HTERT RPE-1 (cell line): ENCODE results near the gene IRF2BP1.

Experiments
- in situ Hi-C: fragments of 300-500 bp; cut with MboI; formaldehyde crosslinking; loops from 4 replicates; pipeline ENCODE4 v1.14.3; 2020; ENCODE audit warnings: low sequenced_read_pairs

Gene IRF2BP1

GRCh38 chr19:45863335-45863839, 22.6 kb downstream of the IRF2BP1 start:
- in situ Hi-C loops: no loop called here

GRCh38 chr19:45862564-45863334, 23.2 kb downstream of the IRF2BP1 start, which contains the start of gene SYMPK:
Gene SYMPK (minus strand): TSS chr19:45863147. CDS start chr19:45854495, 8,652 bp downstream.
- in situ Hi-C loops: no loop called here

- in situ Hi-C loops: no loop called here
Observed at GRCh38 chr19:45862271-45862563, 23.7 kb downstream of the IRF2BP1 start.

DNA sequence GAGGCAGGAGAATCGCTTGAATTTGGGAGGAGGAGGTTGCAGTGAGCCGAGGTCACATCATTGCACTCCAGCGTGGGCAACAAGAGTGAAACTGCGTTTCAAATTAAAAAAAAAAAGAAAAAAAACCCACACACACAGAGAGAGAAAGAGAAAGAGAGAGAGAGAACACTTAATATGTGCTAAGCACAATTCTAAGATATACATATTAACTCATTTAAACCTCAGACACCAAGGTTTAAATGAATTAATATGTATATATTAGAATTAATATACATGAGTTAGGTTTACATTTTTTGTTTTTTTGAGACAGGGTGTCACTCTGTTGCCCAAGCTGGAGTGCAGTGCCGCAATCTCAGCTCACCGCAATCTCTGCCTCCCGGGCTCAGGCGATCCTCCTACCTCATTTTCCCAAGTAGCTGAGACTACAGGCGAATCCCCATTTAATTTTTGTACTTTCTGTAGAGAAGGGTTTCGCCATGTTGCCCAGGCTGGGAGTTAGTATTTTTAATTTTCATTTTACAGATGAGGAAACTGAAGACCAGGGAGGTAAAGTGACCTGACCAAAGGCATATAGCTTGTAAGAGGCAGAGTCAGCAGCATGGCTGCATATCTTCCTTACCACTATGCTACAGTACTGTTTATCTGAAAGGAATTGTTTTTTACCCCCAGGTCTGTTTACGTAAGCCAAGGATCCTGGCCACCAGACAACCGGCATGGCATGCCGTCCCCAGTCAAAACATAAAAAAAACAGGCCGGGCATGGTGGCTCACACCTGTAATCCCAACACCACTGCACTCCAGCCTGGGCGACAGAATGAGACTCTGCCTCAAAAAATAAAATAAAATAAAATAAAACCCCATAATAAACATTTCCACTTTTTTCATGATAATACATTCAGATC, 25.3 kb downstream of the IRF2BP1 start:
- in situ Hi-C loops: no loop called here

- in situ Hi-C loops: no loop called here
Observed at GRCh38 chr19:45854167-45854778, 31.7 kb downstream of the IRF2BP1 start.

DNA sequence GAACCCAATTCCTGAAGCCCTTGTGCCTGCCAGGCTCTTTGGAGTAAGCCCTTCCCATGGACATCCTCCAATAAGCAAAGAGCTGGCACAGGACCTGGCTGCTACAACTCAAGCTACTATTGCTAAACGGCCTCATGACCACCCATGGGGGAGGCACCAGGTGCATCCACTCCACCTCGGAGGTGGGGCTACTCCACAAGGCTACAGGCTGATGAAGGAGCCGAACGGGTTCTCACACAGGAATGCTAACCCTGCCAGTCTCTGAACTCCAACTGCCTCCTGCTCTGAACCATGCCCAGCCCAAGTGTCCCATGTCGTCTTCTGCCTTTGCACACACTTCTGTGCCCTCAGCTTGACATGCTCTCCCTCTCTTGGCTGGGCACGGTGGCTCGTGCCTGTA, 33.0 kb downstream of the IRF2BP1 start:
- in situ Hi-C loops: no loop called here

- in situ Hi-C loops: no loop called here
Observed at GRCh38 chr19:45852145-45852750, 33.7 kb downstream of the IRF2BP1 start.

GRCh38 chr19:45848922-45849321, 37.0 kb downstream of the IRF2BP1 start:
- in situ Hi-C loops: no loop called here

DNA sequence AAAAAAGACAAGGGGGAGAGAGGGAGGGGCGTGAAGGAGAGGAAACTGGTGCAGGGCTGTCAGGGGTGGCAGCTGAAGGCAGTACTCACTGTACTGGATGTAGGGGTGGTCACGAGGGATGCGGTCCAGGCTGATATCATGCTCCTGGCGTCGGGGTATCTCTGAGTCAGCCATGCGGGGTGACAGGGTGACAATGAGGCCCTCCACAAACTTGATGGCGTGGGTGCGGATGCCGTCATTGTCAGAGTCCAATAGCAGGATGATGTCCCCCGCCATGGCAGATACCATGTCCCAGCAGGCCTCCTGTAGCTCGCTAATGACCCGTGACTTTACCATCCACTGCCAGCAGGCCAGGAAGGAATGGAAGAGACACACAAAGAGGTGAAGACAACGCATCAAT, 38.3 kb downstream of the IRF2BP1 start:
- in situ Hi-C loops: no loop called here

DNA sequence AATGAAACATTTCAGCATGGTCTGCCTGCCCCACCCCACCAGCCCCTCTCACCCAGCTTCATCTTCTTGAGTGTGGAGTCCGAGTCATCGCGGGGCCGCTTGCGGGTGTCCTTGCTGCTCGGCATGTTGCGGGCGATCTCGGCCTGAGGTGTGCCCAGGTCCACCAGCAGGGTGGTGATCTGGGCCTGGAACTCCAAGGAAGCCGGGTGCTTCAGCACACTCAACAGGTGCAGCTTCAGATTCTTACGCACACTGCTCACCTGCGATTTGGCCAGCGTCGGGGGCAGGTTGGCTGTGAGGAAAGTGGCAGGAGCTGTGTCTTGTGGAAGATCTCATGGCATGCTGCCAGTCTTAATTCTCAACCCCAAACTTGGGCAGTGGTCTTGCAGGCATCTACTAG, 43.7 kb downstream of the IRF2BP1 start:
- in situ Hi-C loops: no loop called here

DNA sequence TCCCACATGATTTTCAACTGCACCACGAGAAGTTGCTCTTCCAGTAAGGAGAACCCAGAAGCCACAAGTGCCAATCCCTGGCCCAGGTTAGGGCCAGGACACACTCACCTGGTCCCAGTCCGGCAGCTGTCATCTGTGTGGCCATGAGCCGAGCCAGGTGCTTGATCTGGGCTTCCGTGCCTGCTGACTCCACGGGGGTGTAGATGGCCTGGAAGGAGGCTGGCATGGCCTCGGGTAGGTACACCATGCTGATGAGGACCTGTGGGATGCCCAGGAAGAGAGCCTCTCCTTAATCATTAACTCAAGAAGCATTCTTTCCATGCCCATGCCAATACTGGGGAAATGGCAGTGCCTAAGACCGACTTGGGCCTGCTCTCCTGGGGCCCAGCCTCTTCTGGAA, 51.0 kb downstream of the IRF2BP1 start:
- in situ Hi-C loops: no loop called here
